Measurements from ENCODE around the gene MED25.

MED25 gene

DNA sequence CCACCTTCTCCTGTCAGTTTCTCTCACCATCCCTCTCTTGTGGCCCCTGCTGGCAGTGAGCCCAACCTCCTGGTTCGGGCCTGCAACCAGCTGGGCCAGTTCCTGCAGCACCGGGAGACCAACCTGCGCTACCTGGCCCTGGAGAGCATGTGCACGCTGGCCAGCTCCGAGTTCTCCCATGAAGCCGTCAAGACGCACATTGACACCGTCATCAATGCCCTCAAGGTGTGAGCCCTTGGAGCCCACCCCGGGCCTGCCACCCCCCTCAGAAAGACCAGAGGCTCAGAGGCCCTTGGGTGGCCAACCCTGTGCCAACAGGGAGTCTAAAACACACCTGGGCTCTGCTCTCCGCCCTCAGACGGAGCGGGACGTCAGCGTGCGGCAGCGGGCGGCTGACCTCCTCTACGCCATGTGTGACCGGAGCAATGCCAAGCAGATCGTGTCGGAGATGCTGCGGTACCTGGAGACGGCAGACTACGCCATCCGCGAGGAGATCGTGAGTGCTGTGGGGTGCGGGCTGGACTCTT, 18.8 kb upstream of the MED25 start:
- no peak for DNase-seq (ENCODE audit: low spot score)

DNA sequence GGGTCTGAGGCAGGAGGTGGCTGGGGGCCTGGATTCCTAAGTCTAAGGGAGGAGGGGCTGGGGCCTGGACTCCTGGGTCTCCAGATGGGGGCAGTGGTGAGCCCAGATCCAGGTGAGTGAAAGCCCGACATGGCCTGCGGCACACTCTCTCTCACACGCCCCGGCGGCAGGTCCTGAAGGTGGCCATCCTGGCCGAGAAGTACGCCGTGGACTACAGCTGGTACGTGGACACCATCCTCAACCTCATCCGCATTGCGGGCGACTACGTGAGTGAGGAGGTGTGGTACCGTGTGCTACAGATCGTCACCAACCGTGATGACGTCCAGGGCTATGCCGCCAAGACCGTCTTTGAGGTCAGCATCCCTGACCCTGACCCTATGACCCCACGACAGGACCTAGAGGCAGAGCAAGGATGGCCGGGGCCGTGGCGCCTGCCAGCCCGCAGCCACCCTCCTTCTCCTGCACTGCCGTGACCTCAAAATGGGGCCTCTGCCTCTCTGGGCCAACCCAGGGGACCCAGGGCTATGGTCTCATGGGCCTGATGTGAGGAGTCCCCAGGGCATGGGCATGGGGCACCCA, 18.2 kb upstream of the MED25 start:
- DNase-seq (ENCODE audit: low spot score): no peak

DNA sequence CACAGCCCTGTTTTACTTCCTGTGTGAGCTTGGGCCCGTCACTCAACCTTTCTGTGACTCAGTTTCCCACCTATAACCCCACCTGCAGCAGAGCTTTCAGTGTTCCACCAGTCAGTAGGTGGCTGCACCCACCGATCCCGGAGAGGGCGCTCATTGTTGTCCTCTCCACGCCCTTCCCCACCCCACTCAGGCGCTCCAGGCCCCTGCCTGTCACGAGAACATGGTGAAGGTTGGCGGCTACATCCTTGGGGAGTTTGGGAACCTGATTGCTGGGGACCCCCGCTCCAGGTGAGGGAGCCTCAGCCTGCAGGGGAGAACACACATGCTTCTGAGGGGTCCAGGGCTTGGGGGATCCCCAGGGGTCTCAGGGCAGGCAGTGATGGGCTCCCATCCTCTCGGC, 17.3 kb upstream of the MED25 start:
- no peak for DNase-seq (ENCODE audit: low spot score)

DNA sequence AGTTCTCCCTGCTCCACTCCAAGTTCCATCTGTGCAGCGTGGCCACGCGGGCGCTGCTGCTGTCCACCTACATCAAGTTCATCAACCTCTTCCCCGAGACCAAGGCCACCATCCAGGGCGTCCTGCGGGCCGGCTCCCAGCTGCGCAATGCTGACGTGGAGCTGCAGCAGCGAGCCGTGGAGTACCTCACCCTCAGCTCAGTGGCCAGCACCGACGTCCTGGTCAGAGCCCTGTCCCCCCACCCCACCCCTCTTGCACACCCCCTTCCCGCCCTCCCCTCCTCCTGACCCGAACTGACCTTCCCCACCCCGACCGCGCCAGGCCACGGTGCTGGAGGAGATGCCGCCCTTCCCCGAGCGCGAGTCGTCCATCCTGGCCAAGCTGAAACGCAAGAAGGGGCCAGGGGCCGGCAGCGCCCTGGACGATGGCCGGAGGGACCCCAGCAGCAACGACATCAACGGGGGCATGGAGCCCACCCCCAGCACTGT, 16.6 kb upstream of the MED25 start:
- no peak for DNase-seq (ENCODE audit: low spot score)

DNA sequence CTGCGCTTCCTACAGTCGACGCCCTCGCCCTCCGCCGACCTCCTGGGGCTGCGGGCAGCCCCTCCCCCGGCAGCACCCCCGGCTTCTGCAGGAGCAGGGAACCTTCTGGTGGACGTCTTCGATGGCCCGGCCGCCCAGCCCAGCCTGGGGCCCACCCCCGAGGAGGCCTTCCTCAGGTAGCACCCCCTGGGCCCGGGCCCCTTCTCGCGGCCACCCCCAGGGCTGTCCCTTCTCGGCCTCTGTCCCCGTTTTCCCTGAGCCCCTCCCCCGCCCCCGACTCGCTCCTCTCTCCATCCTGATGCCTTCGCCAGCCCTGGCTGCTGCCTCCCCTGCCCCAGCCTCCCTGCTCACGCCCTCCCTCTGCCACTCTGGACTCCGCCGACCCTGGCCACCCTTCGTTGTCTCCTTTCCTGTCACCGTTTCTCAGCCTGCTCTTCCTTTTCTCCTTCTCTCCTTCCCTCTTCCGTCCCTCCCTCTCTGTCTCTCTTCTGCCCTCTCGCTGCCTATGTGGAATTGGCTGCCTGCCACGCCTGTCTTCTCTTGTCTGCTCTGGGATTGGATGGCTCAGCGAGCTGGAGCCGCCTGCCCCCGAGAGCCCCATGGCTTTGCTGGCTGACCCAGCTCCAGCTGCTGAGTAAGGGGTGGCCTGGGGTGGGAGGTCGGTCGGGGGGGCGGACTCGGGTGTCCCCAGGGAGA, 16.0 kb upstream of the MED25 start:
- DNase-seq (ENCODE audit: low spot score): peak; percentile 85

DNA sequence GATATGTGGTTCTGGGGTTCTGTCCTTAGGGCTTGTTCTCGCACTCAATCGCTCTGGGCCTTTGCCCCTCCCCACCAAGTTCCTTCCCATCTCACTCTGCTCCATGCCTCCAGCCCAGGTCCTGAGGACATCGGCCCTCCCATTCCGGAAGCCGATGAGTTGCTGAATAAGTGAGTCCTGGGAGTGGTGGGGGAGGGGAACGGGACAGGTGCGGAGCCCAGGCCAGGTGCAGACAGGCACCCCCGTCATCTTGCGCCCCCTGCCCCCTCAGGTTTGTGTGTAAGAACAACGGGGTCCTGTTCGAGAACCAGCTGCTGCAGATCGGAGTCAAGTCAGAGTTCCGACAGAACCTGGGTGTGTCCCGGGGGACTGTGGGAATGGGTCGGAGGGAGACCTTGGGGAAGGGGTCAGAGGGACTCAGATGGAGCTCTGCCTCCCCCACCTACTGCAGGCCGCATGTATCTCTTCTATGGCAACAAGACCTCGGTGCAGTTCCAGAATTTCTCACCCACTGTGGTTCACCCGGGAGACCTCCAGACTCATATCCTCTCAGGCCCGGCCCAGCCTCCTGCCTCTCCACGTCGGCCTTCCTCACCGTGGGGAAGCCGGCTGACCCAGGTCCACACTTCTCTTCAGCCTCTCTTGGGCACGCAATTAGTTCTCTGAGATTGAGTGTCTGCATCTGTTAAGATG, 15.1 kb upstream of the MED25 start:
- DNase-seq (ENCODE audit: low spot score): no peak

DNA sequence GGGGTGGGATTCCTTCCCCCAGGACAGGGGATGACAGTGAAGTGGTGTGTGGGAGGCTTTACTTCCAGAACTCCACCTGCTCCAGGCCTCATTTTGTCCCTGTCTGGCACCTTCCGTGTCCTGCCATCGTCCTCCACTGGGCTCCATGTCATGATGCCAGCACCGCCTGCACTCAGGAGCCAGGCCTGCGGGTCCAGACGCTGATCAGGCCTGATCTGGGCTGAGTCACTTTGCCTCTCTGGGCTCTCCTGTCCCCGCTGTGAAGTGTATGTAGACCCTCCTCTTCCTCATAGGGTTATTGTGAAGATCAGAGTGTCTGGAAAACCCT, 14.6 kb upstream of the MED25 start:
- DNase-seq (ENCODE audit: low spot score): no peak

DNA sequence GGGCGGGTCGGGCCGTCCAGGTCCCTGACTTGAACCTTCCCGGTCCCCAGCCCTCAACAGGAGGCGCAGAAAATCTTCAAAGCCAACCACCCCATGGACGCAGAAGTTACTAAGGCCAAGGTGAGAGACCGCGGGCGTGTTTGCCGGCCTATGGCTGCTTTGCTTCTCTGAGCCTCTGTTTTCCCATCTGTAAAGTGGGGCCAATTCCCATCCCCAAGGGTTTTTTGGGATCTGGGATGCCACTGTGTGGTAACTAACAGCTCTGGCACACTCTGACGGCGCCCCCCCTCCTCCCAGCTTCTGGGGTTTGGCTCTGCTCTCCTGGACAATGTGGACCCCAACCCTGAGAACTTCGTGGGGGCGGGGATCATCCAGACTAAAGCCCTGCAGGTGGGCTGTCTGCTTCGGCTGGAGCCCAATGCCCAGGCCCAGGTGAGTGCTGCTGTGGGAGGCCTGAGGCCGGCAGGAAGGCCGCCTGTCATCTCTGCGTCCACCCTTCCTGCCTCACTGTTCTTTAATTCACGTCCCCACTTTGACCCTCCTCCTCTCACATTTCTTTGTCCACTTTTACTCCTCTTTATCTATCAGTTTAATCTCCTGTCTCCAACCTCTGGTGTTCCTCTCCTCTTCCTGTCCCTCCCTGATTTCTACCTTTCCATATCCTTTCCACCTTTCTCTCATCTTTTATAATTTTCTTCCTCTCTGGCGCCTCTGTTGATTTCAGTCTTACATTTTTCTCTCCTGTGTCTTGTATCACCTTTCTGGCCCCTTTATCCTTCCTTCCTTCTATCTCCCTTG, 12.1 kb upstream of the MED25 start:
- no peak for DNase-seq (ENCODE audit: low spot score)

DNA sequence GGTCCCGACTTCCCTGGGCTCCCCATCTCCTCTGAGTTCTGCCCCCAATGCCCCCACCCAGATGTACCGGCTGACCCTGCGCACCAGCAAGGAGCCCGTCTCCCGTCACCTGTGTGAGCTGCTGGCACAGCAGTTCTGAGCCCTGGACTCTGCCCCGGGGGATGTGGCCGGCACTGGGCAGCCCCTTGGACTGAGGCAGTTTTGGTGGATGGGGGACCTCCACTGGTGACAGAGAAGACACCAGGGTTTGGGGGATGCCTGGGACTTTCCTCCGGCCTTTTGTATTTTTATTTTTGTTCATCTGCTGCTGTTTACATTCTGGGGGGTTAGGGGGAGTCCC, 11.5 kb upstream of the MED25 start:
- no peak for DNase-seq (ENCODE audit: low spot score)

DNA sequence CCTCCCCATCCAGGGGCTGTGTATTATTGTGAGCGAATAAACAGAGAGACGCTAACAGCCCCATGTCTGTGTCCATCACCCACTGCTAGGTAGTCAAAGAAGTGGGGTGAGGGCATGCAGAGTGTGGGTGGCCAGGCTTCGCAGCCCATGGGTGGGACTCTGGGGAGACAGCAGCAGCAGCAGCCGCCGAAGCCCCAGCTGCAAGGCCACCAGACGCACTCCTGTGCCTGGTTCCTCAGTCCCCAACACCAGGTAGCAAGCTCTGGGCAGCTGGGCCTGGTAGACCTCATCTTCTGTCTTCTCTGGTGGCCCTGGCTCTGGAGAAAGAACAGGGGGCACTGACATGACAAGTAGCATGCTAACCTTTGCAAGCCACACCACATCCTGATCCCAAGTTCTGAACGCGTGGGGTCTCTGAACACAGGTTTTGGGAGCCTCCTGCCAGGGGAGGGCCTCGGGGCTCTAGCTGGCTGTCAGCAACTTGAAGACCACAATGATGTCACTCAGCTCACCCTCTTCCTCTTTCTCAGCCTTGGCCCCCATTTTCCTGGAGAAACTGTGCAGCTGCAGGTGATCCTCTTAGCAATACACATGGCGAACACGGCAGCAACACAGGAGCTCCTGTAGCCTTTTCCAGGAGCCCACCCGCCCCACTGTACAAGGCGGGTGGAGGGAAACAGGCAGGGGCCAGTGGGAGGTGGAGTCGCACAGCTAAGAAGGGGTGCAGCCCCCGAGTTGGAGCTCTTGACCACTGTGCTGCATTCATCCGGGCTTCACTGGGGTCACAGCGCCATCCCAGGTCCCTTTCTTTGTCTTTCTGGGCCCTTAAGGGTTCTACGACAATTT, 10.8 kb upstream of the MED25 start:
- no peak for DNase-seq (ENCODE audit: low spot score)

DNA sequence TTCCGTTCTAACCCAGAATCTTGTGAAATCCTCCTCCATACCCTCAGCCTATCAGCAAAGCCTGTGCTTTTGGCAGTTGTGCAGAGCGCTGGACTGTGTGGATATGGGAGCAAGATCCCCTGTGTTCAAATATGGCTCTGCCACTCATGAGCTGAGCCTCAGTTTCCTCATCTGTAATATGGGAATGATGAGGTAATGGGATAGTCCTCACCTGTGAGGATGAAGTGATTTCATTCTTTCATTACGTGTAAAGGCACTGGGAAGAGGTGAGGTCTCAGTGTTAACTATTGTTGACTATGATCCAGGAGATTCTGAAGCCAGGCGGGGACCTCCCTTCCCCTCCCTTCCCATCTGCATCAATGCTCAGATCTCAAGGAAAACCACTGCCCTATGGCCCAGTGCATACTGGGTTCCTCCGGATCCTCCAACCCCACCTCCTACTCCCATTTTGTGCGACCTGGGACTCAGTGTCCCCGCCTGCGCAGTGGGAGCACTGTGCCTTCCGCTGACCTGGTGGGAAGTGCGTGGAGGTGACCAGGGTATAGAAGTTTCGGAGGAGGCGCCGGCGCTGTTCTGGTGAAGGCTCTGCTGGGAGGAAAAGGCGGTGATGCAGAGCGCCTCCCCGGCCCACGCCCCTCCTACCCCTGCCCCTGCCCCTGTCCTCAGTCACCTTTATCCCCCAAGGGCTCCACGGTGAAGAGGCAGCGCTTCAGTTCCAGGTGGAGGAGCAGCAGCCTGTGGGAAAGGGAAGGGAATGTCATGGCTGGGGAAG, 10.0 kb upstream of the MED25 start:
- no peak for DNase-seq (ENCODE audit: low spot score)

DNA sequence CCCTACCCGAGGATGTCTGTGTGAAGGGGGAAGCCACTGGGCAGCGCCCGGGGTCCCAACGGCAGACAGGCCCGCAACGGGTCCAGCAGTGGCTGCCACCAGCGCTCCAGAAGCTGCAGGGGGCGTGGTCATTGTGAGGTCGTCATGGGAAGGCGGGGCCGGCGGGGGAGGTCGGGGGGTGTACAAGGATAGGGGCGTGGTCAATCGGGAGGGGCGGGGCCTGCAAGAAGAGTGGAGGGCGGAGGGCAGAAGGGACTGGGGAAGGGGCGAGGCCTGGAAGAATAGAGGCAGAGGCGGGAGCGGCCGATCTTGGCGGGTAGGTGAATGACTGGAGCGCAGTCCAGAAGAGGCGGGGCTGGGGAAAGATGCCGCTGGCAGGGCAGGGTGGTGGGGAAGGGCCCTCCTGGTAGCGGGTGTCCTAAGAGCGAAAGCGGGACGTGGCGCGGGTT, 9.4 kb upstream of the MED25 start:
- peak; percentile 97 for DNase-seq (ENCODE audit: low spot score)

DNA sequence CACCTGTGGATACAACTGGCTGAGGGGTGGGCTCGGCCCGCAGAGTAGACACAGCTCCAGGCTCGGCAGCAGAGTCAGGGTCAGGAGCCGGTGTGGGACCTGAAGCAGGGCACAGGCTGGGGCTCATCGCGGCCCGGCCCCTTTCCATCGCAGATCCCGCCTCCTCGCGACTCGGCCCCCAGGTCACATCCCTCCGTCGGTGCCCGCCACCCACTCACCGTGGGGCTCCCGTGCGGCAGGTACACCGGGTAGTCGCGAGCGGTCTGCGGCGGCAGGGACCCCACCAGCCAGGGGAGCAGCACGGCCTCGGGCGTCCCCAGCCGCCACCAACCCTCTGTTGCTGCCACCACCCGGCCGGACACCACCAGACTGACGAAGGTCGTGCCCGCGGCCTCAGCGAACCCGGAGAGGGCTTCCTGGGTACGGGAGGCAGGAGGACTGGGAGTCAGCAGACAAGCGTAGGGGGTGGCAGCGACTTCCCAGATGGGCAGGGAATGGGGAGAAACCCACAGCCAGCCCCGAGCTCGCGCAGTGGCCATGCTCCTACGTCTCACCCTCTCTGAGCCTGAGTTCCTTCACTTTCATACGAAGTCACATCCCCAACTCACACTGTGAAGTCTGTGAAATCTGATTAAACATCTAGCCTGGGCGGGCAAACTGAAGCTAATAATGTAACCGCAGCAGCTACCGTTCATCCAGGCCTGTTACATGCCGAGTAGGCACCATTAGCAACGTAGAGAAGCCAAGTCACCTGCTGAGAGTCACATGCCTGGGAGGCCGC, 8.7 kb upstream of the MED25 start:
- peak; percentile 79 for DNase-seq (ENCODE audit: low spot score)

DNA sequence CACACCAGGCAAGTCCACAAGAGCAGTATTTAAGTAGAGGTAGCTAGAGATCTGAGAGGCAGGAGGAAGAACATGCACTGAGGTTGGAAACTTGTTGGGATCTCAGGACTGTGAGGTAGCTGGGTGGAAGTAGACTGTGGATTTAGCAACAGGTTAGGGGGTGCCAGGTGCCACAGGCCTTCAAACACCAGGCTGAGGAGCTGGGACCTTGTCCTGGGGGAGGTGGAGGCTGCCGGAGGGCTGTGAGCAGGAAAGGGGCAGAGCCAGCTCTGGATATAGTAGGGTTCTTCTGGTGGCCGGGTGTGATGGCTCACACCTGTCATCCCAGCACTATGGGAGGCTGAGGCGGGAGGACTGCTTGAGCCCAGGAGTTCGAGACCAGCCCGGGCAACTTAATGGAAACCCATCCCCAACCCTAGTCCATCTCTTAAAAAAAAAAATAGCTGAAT, 8.1 kb upstream of the MED25 start:
- DNase-seq (ENCODE audit: low spot score): no peak

DNA sequence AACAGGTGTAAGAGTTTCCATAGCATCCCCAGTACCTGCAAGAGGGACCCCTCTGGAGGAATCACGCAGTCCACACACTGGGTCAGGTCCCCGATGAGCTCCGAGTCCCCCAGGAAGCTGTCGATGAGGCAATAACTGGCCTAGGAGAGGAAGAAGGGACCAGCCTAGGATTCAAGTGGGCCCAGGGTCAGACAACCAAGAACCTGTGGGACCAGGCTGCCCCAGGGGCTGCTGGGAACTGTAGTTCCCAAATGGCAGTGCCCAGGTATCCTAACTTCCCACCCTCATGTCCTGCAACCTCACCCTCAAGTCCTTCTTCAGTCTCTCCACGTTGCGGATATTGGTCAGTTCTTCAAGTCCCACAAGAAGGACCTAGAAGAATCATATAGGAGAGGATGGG, 6.8 kb upstream of the MED25 start:
- DNase-seq (ENCODE audit: low spot score): no peak

DNA sequence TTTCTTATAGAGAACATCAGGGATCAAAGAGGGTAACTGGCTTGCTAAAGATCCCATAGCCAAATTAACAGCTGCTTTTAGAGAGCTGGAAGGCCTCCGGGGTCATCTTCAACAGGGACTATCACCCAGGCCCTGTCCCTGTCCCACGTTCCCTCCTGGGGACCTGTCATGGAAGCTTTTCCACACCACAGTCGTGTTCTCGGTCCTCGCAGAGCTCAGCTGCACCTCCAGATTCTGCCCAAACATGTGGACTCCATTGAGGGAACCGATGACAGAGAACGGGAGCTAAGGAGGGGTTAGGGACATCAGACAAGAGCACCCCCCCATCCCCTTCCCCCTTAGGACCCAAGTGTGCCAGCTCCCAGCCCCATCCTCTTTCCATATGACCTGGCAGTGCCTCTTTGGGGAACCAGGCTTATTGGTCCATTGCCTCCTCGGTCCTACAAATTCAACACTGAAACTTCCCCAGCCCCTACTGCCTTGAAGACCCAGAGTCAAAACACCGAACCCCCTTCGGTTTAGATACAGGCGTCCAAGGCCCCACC, 5.6 kb upstream of the MED25 start:
- no peak for DNase-seq (ENCODE audit: low spot score)

DNA sequence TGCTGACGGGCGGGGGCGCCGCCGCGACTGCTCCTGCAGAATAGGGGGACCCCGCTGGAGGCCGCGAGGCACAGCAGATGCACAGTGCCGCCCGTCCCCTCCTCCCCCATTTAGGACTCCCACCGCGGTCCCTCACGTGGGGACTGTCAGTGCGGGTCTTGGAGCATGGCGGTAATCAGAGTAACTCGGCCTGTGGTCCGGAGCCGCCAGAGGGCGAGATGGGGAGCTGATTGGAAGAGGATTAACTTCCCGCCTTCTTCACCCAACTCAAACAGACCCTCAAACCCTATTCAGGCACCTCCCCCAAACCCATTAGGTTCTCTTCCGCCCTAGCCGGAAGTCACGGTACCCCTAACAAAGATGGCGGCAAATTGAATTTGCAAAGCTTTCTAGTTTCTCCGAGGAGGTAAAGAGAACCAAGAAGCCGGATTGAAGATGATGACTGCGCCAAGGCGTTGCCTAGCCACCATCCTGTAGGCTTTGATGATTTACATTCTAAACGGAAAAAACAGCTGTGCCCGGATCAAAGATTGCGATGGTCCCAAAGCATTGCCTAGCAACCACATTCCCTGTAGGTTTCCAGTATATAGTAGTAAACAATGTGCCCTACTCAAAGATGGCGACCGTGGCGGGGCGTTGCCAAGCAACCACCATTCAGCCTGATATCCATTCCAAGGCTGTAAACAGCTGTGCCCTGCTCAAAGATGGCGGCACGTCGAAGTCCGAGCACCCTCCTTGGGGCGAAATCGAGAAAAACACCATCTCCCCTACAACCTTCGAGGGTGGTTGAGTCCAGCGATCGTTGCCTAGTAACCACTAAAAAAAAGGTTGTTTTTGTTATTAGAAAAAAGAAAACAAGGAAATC, 4.9 kb upstream of the MED25 start, which contains the start of gene FUZ:
Gene FUZ (minus strand): TSS at position 296 of the 865 bp plus-strand sequence. CDS start 186 bp downstream, at position 110.
- DNase-seq (ENCODE audit: low spot score): peak; percentile 98

DNA sequence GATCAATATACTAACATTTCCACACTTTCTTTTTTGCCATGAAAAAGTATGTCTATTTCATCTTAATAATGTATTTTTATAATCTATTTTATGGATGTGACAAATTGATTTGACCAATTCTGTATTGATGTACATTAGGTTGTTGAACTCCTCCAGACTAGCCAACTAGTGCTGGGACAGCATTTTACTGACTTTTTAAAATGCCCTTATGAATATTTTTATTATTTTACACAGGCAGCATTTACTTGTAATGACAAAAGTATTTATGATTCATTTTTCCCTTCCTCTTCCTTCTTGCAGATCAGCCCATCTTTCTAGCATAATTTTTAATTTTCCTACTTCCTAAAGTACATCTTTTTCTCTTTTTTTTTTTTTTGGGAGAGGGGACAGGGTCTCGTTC, 4.1 kb upstream of the MED25 start:
- DNase-seq (ENCODE audit: low spot score): no peak

DNA sequence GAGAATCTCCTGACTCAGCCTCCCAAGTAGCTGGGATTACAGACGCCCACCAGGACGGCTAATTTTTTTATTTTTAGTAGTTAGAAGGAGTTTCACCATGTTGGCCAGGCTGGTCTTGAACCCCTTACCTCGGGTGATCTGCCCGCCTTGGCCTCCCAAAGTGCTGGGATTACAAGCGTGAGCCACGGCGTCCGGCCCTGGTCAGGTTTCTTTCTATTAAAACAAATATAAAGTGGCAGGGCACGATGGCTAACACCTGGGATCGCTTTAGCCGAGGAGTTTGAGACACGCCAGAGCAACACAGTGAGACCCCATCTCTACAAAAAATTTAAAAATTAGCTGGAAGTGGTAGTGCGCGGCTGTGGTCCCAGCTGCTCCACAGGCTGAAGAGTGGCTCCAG, 1.5 kb upstream of the MED25 start:
- no peak for DNase-seq (ENCODE audit: low spot score)
